ENCODE results near the gene XYLT1. TPM values are rescaled to one million over a fixed set of nuclear protein-coding genes. Genes with fewer than 3 reads are reported as not detected.

The XYLT1 gene
- total and polyA plus RNA-seq, 2 of the 8 experiments (the other 6 are each of a cell fraction or from before 2014, with no cell fraction given) = 6.6 to 25.4 TPM

GRCh38 chr16:17068524-17068923 is 402.2 kb downstream of the XYLT1 start:
- Histone ChIP-seq H2BK15ac (ENCODE audit: low read length) (no peak overlapping the region), H3K79me2 (ENCODE audit: control insufficient read depth in 1 of 2, insufficient read depth in 2 of 2, low read length in 2 of 2) (no peaks in the 10 kb centered on the region), H4K8ac (ENCODE audit: extremely low read depth, insufficient read depth, low read length) (no peak overlapping the region), H3K4me1 (replicated peaks in 1 of 4; ENCODE audit: control insufficient read depth in 3 of 4, insufficient read depth in 4 of 4, low read length in 3 of 4) (peaks cover 0 to 2% (median 1%) of the 10 kb centered on the region in 4 experiments; a peak in 4 of 7 replicates), H2BK12ac (ENCODE audit: low read depth, low read length) (no peak overlapping the region), H3K4ac (replicated peaks; ENCODE audit: insufficient read length, low read depth, low read length) (no peak overlapping the region), H3K14ac (ENCODE audit: insufficient read length) (no peak overlapping the region), H2AK5ac (ENCODE audit: low read depth, low read length) (no peak overlapping the region), H3K36me3 (ENCODE audit: control insufficient read depth in 2 of 4, insufficient read depth in 4 of 4, low read length in 3 of 4) (no peaks in the 10 kb centered on the region), H2AFZ (ENCODE audit: low read length) (no peak overlapping the region), H3K4me2 (ENCODE audit: insufficient read depth in 1 of 2, low read depth in 2 of 2, low read length in 2 of 2) (no peak overlapping the region), H2BK5ac (ENCODE audit: low read depth, low read length) (no peak overlapping the region), H3K27me3 (replicated peaks in 1 of 4; ENCODE audit: control insufficient read depth in 3 of 4, extremely low read depth in 1 of 4, insufficient read depth in 3 of 4, low read length in 3 of 4) (no peaks in the 10 kb centered on the region), H4K20me1 (replicated peaks in 1 of 2; ENCODE audit: control insufficient read depth in 1 of 2, insufficient read depth in 2 of 2, low read length in 2 of 2) (no peaks in the 10 kb centered on the region), H3K9me3 (ENCODE audit: insufficient read depth in 2 of 2, low read depth in 1 of 2, low read length in 1 of 2) (no peaks in the 10 kb centered on the region), H3K79me1 (ENCODE audit: low read depth, low read length) (no peaks in the 10 kb centered on the region), H4K91ac (replicated peaks; ENCODE audit: insufficient read length, low read length) (no peak overlapping the region), H2BK20ac (ENCODE audit: low read length) (no peak overlapping the region), H3K23ac (ENCODE audit: insufficient read length) (no peak overlapping the region), H4K5ac (ENCODE audit: insufficient read length, low read depth, low read length) (no peak overlapping the region), H3K27ac (ENCODE audit: low read depth, low read length) (no peak overlapping the region), H3K4me3 (ENCODE audit: extremely low read depth in 1 of 4, insufficient read depth in 2 of 4, low read depth in 3 of 4, low read length in 4 of 4) (no peak overlapping the region), H3K18ac (ENCODE audit: extremely low read depth, low read length) (0 out of 2 replicates have a peak overlapping the region, but pooled peaks have one; percentile 38), H3K56ac (replicated peaks; ENCODE audit: insufficient read length, low read depth, low read length) (no peak overlapping the region), H3K9ac (replicated peaks in 1 of 4; ENCODE audit: extremely low read depth in 1 of 4, low read depth in 3 of 4, low read length in 3 of 4) (no peak overlapping the region), H3K23me2 (ENCODE audit: low read depth, low read length) (no peaks in the 10 kb centered on the region), H2BK120ac (replicated peaks; ENCODE audit: low read depth, low read length) (no peak overlapping the region)
- CTCF ChIA-PET (ENCODE audit: partially characterized antibody) = no interaction called here
- 87% methylated on average over 2 of the region's 3 CpGs; no CpG with 5 or more reads in 1 of the 2 experiments for WGBS, 2 experiments (ENCODE audit: extremely low coverage in 1 of 2, insufficient coverage in 1 of 2, insufficient read length in 1 of 2, insufficient replicate concordance in 2 of 2, low coverage in 1 of 2, low lambda C conversion rate in 2 of 2, missing lambda C conversion rate in 1 of 2)
- no peak for FAIRE-seq
- no peak for DNase-seq (ENCODE audit: low read depth in 1 of 2, low spot score in 2 of 2)
- POLR2A ChIA-PET (ENCODE audit: partially characterized antibody) = no interaction called here
- TF ChIP-seq CREB1 (IDR thresholded peaks at IDR 0.05) (no peak), YY1 (IDR thresholded peaks at IDR 0.05; ENCODE audit: low read depth, low read length) (no peak), SP2 (IDR thresholded peaks at IDR 0.05; ENCODE audit: low read length) (no peak), TCF12 (IDR thresholded peaks at IDR 0.05; ENCODE audit: low read depth, low read length) (no peak), MAX (IDR thresholded peaks at IDR 0.05) (no peak), KDM4A (IDR thresholded peaks at IDR 0.05; ENCODE audit: low read depth, low read length, severe bottlenecking) (no peak), KDM5A (IDR thresholded peaks at IDR 0.05; ENCODE audit: low read length) (no peak), CTCF (IDR thresholded peaks at IDR 0.05; ENCODE audit: control extremely low read depth in 1 of 3, insufficient read depth in 1 of 3, low read depth in 1 of 3, low read length in 3 of 3) (no peak), NRF1 (IDR thresholded peaks at IDR 0.05; ENCODE audit: low read depth, low read length) (no peak), BACH1 (IDR thresholded peaks at IDR 0.05; ENCODE audit: low read length) (no peak), MAFK (IDR thresholded peaks at IDR 0.05; ENCODE audit: low read depth, low read length) (no peak), KDM1A (IDR thresholded peaks at IDR 0.05; ENCODE audit: borderline replicate concordance, low read length) (no peak)

All from H1 (cell line).